GM21786 (cell line): ENCODE data around the gene PRIM2.
"Not testable (repeated sequence)": the region's sequence is repeated elsewhere in the genome, so short reads cannot be mapped to it uniquely, and the experiment has no call there.

Experiments used
- ATAC-seq: cut with Tn5 transposase; IDR thresholded peaks from one replicate; pipeline ENCODE4 v1.9.1; 2021; ENCODE audit not compliant: unreplicated experiment

Gene PRIM2

GRCh38 chr6:57496251-57496650 is 178.8 kb downstream of the PRIM2 start:
- not testable (repeated sequence) for ATAC-seq

- not testable (repeated sequence) for ATAC-seq
Observed at GRCh38 chr6:57500368-57501021, 183.1 kb downstream of the PRIM2 start.

- ATAC-seq = not testable (repeated sequence)
Observed at GRCh38 chr6:57502387-57502786, 185.0 kb downstream of the PRIM2 start.

GRCh38 chr6:57505251-57505650 is 187.8 kb downstream of the PRIM2 start:
- ATAC-seq = not testable (repeated sequence)

- ATAC-seq = not testable (repeated sequence)
Observed at GRCh38 chr6:57510390-57510789, 193.0 kb downstream of the PRIM2 start.

- ATAC-seq = not testable (repeated sequence)
Observed at GRCh38 chr6:57515171-57515570, 197.7 kb downstream of the PRIM2 start.

- ATAC-seq = not testable (repeated sequence)
Observed at GRCh38 chr6:57515845-57516244, 198.4 kb downstream of the PRIM2 start.

- not testable (repeated sequence) for ATAC-seq
Observed at GRCh38 chr6:57516776-57517175, 199.3 kb downstream of the PRIM2 start.

GRCh38 chr6:57519198-57519597 is 201.8 kb downstream of the PRIM2 start:
- ATAC-seq = not testable (repeated sequence)

GRCh38 chr6:57521085-57521484 is 203.7 kb downstream of the PRIM2 start:
- ATAC-seq = not testable (repeated sequence)

- not testable (repeated sequence) for ATAC-seq
Observed at GRCh38 chr6:57523221-57523620, 205.8 kb downstream of the PRIM2 start.

GRCh38 chr6:57529755-57530154 is 212.3 kb downstream of the PRIM2 start:
- ATAC-seq = not testable (repeated sequence)

GRCh38 chr6:57532660-57533059 is 215.2 kb downstream of the PRIM2 start:
- not testable (repeated sequence) for ATAC-seq

- not testable (repeated sequence) for ATAC-seq
Observed at GRCh38 chr6:57535121-57535520, 217.7 kb downstream of the PRIM2 start.

GRCh38 chr6:57535994-57536393 is 218.6 kb downstream of the PRIM2 start:
- peak; percentile 77 for ATAC-seq

- not testable (repeated sequence) for ATAC-seq
Observed at GRCh38 chr6:57537916-57538315, 220.5 kb downstream of the PRIM2 start.

GRCh38 chr6:57551961-57552360 is 234.5 kb downstream of the PRIM2 start:
- ATAC-seq = not testable (repeated sequence)

- ATAC-seq = not testable (repeated sequence)
Observed at GRCh38 chr6:57557855-57558254, 240.4 kb downstream of the PRIM2 start.

- not testable (repeated sequence) for ATAC-seq
Observed at GRCh38 chr6:57559170-57559569, 241.7 kb downstream of the PRIM2 start.

- ATAC-seq = not testable (repeated sequence)
Observed at GRCh38 chr6:57562233-57562632, 244.8 kb downstream of the PRIM2 start.

- ATAC-seq = not testable (repeated sequence)
Observed at GRCh38 chr6:57572119-57572518, 254.7 kb downstream of the PRIM2 start.

GRCh38 chr6:57572844-57573243 is 255.4 kb downstream of the PRIM2 start:
- not testable (repeated sequence) for ATAC-seq

- not testable (repeated sequence) for ATAC-seq
Observed at GRCh38 chr6:57577023-57577422, 259.6 kb downstream of the PRIM2 start.
